Heart left ventricle (tissue), 13 donors: ENCODE results near the gene PCDHA13.

Experiments used
- CTCF ChIP-seq, 12 donors: fragments of 200-600 bp; sonication (generic) in 4 of 12; IDR thresholded peaks; one replicate each; pipeline versions ENCODE4 v1.5.0 to v1.8.0; 2018 to 2022; ENCODE audit warnings: antibody characterized with exemption in 12 of 12, mild to moderate bottlenecking in 5 of 12
- POLR2A ChIP-seq, 2 donors: fragments of 450-650 bp; IDR thresholded peaks; one replicate each; pipeline ENCODE4 v1.6.1; 2017; ENCODE audit warnings: antibody characterized with exemption in 2 of 2, mild to moderate bottlenecking in 2 of 2, moderate library complexity in 2 of 2
- donor health status: ischemic (EF 13 %, LVEDD 7.1; RV severe dilation, severe dysfunction).
- donor health status: DM: no; HTN: yes; CAD: no.
- donor health status: DM: no; HTN: no; CAD: no.
- donor health status: ischemic (EF 25% LVEDD 6.9; RV normal size, moderate dysfunction).
- donor health status: ischemic (EF 25% LVEDD 5.7; RV mildly dilated, moderate dysfunction).
- donor health status: ischemic (EF 35%, LVEDD 5.7; RV mildly dilated, moderate dysfunction).
- donor health status: nonischemic (EF 11% LVEDD 7.7; RV severe dilation, severe dysfunction).
- donor health status: DM: yes; HTN: yes; CAD: no.
- donor health status: PGD.
- donor health status: ischemic (EF 29% LVEDD 5.4; RV normal size, mild dysfunction).
- donor health status: nonischemic (EF 23%, LVEDD 6.1; RV moderate dilation, normal function).

- TF ChIP-seq CTCF (IDR thresholded peaks at IDR 0.05) (no peak), POLR2A (IDR thresholded peaks at IDR 0.05) (no peak)
Measured at GRCh38 chr5:140857177-140857986, 24.5 kb upstream of the PCDHA13 start.
